ENCODE results near the gene LAT.

DNA sequence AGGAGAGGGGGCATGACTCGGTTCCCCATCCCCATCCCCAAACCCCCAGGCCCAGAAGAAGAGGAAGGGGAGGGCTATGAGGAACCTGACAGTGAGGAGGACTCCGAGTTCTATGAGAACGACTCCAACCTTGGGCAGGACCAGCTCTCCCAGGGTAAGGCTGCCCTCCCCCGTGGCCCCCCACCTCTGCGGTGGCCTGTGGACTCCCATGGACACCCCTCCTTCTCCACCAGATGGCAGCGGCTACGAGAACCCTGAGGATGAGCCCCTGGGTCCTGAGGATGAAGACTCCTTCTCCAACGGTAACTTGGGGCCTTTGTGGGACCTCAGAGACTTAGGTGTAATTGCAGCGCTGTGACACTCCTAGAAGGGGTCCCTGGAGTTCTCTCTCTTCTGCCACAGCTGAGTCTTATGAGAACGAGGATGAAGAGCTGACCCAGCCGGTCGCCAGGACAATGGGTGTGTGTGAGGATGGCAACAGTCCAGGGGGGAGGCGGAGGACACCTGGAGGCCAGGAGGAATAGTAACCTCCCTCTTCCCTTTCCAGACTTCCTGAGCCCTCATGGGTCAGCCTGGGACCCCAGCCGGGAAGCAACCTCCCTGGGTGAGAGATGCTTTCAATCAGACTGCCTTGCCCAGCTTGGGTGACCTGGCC, 47.5 kb upstream of the LAT start:
- no peak for TF ChIP-seq ZNF274 (IDR thresholded peaks at IDR 0.05; ENCODE audit: low read depth, low read length)
- TF ChIP-seq YY1 (IDR thresholded peaks at IDR 0.05; ENCODE audit: insufficient read depth, insufficient read length): no peak
